GM21423 (cell line): Measurements from ENCODE around the gene PLEKHG3.

Experiments
- ATAC-seq: cut with Tn5 transposase; IDR thresholded peaks from one replicate; pipeline ENCODE4 v1.9.1; 2021; ENCODE audit warnings: mild to moderate bottlenecking, moderate library complexity; ENCODE audit not compliant: unreplicated experiment

The PLEKHG3 gene

DNA sequence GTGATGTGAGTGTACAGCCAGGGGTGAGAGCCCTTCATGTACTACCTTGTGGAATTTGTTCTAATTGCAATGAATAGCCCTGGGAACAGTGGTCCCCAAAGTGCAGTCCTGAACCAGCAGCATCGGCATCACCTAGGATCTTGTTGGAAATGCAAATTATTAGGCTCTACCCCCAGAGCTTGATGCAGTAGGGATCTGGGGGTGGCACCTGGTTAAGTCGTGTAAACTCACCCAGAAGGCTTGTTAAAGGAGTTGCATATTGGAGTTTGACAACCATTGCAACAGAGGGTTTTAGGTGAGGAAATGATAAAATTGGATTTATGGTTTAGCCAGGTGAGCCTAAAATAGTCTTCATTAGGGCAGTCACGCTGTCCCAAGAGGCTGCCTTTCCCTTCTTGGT, 73.2 kb downstream of the PLEKHG3 start:
- no peak for ATAC-seq

DNA sequence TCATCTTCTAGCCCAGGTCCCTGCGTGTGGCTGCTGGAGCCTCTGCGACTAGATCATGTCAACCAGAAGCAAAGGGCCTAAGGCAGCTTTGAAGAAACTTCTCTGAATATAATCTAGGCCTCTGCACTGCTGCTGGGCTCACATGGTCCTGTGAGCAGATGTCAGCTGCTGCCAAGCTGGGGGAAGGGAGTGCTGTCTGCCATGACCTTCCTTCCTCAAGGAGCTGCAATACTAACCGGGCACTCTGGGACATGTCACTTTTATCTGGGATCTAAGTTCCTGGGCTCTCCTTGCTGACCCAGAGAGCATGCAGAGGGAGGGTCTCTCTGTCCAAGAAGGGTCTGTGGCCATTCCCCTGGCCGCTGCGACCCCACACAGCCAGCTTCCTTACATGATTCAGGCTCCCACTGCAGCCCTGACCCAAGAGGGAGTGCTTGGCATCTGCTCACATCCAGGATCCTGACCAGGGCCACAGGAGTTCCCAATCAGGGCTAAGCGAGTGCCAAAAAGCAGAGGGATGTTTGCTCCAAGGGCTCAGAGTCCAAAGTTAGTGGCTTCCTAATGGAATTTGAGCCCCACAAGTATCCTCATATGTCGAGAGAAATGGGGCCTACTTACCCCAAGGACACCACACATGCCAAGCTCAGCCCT, 74.0 kb downstream of the PLEKHG3 start:
- no peak for ATAC-seq

DNA sequence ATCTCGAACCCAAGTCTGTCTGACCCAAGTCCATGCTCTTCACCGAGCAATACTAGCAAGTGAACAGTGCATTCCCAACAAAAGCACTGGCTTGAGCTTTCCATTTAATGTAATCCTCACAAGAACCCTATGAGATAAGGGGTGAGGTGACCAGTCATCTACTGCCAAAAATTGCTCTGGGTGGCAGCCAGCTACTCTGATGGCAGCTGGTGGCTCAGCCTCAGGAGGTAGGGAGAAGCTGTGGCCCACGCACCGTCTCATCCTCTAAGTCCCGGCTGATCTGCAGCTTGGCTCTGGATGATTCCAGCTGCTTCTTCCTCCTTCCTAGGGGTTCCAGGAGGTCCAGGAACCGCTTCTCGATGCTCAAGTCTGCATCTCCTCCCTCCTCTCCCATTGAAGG, 75.2 kb downstream of the PLEKHG3 start:
- ATAC-seq: no peak

DNA sequence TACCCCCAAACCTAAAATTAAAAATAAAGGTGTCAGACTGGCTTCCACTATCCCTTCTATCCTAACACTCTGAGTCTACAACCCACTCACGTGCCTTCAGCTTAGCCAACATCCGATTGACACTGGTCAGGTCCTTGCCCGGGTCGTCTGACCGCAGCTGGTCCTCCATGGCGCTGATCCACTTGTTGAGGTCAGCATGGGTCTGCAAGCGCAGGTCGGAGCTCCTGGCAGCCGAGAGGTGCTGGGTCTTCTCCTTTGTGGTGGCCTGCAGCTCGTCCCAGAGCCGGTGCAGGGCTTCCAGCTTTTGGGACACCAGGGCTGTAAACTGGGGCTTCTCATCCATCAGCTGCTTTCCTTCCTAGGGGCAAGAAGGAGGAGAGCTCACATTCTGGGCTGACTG, 78.0 kb downstream of the PLEKHG3 start:
- no peak for ATAC-seq

DNA sequence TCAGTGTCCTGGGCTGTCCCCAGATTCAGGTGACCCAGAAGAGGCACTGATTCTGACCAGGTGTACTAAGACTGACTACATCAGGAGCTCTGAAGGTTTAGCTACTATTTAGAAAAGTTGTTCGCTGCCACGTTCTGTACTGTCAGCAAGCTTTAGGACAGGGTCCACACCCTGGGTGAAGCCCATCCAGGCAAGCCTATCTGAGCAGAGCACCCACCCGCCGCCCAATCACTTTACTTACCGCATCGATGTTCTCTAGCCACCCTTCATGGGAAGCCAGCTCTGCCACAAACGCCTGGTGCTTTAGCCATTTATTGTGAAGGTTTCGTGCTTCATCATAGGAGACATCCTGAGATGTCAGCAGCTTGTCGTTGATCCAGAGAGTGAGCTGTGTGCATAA, 79.8 kb downstream of the PLEKHG3 start:
- no peak for ATAC-seq

DNA sequence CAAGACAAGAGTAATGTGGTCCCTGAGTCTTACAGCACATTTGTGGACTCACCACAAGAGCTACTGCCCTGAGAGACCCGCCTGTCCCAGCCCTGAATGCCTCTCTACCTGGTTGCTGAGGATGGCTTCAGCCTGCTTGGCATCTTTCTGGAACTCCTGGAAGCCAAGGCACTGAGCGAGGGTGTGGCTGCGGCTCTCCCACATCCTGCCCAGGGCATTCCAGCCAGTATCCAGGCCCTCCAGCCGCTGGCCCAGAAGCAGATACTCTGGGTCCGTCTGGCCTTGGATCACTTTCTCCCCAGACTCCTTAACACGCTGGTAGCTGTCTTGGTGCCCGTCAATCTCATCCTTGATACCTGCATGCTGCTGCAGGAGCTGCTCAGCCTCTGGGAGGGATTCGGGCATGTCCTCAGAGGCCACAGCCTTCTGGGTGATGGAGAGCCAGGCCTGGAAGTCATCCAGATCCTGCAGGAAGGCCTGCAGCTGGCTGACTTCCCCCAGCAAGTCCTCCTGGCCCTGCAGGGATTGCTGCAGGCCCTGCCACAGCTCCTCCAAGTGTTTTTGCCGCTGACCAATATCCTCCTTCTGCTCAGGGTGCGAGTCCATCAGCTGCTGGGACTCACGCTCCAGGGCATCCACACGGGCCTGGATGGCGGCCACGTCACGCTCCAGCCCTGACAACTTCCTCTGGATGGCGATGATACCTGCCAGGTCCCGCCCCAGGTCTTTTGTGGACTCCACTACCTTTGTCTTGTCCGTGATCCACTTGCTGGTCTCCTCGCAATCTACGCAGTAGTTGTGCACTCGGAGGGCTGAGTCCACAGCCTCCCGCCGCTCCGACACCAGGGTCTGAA, 82.3 kb downstream of the PLEKHG3 start:
- no peak for ATAC-seq

DNA sequence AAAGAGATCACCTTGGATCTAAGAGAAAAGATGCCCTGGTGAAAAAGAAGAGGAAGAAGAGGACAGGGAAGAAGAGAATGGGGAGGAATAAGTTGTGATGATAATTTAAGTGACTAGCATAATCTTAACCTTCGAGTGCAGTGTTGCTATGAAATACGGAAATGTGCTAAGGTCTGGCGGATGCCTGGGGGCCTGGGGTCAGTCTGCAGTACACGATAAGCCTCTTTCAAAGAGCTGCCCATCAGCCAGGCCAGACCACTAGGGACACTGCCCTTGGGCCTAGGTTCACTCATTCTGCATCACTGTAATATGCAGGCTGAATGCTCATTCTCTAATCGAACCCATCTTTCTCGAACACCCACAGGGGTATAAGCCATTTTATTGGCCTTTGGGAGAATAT, 83.4 kb downstream of the PLEKHG3 start:
- no peak for ATAC-seq

DNA sequence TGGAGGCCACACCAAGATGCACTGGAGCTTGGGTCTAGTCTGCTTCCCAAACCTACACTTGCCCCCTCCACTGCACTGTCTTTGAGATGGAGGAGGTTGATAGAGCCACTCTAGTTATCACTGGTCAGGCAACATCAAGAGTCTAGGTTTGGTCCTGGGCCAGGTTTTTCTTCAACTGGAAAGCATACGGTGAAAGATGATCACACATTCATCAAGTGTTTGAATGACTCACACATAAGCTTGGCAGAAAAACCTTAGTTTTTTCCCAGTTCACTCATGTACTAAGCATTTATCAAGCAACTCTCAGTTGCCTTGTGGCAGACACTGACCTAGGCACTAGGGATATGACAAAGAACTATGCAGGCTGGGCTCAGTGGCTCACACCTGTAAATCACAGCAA, 84.5 kb downstream of the PLEKHG3 start:
- ATAC-seq: no peak

DNA sequence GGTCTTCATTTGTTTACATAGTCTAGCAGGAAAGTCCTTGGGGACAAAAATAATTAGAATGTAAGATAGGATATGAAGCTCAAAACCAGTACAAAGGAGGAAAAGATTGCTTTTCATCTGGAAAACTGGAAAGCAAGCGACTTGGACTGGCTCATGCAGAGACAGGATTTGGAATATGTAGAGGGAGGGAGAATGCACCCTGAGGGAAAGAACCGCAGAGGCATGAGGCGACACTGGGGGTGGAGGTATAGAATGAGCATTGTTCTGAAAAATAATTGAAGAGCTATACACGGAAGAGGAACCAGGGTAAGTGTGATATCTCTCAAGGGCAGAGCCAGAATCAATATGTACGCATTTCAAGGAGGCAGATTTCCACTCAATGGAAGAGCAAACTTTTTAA, 85.5 kb downstream of the PLEKHG3 start:
- no peak for ATAC-seq

DNA sequence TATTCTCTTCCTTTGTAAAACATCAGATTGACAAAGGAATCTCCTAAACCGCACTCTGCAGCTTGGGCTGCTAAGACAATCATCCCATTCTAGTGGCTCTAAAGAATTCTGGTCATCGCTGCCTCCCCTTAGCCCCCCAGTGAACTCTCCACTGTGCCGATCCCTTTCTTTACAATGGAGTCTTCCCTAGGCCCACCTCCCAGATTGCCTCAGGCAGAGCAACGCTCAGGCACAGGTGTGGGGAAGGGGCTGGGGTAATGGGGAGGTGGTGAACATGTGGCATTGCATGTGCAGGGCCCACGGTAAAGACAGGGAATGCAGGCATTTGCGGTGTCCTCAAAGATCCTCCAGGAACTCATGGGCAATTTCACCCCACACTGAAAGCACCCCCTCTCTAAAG, 86.3 kb downstream of the PLEKHG3 start:
- no peak for ATAC-seq

DNA sequence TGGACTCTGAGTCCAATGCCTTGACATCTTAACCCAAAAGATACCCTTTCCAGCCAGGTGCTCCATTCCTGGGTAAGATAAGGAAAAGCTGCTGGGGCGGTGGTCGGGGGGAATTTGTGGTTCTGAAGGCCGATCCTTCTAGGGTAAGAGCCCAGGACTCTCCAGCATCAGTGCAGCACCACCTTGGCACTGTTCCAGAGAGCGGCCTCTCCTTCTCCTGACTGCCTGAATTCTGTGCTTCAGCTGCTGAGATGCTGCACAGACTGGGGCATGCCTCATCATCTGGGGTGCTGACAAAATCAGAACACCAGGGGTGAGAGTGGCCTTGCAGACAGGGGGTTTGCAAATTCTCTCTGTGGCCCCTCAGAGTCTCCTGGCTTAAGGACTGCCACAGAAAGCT, 88.0 kb downstream of the PLEKHG3 start:
- no peak for ATAC-seq

DNA sequence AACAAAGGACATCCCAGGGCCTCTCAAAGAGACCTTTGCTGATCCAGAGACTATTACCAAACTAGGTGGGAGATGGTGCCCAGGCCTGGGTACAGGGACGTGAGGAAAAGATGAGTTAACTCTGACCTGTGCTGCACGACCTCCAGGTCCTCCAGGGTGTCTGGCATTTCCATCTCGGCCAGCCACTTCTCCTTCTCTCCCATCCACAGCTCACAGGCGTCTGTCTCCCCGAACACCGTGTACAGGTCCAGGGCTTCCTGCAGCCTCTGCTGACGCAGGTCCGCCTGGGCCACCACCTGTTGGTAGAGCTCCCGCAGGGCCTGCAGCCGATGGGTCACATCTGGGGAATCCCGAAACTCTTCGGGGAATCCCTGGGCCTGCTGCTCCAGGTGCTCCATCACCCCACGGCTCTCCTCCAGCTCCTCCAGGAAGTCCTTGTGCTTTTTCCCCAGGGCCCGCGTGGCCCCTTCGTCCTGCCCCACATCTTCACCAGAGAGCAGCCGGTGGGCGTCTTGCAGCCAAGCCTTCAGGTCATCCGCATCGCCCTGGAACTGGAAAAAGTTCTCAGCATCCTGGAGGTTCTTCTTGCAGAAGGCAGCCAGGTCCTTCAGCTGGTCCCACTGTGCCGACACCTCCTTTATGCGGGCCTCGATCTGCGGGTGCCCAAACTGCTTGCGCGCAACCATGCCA, 88.8 kb downstream of the PLEKHG3 start:
- no peak for ATAC-seq

DNA sequence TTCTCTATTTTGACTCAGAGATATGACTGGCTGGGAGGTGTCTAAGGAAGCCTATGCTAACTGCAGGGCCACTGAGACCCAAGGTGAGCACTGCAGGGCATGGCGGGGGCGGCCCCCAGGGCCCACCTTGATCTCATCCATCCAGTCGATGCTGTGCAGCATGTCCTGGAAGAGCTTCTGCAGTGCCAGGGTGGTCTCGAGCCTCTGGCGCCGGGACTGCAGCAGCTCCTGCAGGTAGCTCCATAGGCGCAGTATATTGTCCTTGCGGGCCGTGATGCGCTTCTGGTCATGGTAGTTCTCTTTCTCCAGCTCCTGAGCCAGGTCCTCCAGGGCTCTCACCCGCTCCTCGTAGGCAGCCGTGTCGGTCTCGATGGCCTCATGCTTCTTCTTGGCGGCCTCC, 91.0 kb downstream of the PLEKHG3 start:
- ATAC-seq: no peak

DNA sequence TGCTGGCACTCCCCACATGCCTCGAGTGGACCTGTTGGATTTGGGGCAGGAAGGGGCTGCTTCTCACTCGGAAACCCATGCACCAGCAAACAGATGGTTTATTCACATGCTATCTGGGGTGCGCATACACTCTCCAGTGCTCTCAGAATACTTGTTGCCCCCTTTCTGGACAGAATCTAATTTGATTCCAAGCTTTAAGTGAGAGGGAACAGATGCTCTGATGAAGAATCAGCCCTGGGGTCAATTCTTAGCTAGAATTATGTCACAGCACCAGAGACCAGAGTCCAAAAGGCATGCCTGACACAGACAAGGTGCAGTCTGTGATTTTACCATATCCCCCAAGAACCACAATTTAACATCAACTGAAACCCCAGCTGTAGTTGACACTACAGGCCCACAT, 91.7 kb downstream of the PLEKHG3 start:
- ATAC-seq: no peak

DNA sequence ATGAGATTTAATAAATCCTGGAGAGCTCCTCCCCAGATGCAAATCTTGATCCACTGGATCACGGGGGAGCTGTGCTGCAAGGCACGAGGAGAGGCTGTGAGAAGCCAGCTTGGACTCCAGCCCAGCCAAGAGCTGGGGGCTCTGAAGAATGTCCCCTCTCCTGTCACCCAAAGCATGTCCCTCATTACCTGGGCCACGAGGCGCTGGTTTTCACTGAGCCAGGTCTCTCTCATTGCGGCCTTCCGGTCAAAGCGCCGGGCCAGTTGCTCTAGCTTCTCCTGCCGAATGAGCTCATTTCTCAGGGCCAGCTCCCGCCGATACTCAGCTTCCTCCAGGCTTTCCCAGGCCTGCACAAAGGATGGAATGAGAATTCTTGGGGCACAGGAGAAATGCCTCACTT, 92.1 kb downstream of the PLEKHG3 start:
- no peak for ATAC-seq

DNA sequence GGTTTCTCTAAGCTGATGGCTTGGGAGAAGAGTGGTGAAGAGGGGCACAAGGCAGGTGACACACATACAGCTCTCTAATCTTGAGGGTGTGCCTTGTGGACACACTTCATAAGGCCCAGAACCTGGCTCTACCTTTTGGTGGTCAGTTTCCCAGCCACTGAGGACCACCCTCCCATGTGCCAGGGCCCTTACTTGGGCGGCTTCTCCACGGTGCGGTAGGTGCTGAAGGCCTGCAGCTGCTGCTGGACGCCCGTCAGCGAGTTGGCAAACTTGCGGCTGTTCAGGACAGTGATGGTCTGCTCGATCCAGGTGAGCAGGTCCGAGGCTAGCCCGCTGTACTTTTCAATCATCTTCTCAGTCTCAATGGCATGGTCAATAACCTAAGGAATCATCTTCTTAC, 95.3 kb downstream of the PLEKHG3 start:
- ATAC-seq: no peak
